ENCODE data around the gene RASSF8. TPM values are rescaled to one million over a fixed set of nuclear protein-coding genes. Genes with fewer than 3 reads are reported as not detected.

The RASSF8 gene
- total RNA-seq, 3 donors from 2014 or later = 42.6 to 52.1 (median 47.5) TPM

DNA sequence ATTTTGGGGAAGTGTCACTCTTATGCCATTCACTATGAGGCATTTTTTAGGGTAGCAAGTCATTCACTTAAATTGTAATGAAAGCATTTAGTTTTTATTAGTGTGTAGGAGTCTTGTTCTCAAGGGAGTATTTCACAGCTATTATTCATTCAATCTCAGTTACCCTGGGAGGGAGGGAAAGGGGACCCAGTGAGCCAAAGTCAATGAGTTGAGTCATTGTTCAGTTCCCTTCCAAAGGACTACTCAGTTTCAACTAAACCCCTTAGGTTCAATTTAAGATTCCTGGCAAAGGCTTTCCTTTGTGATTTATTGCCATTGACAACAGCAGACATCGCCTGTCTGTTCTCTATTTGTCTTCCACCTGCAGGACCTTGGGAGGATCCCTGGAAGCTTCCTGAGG lies 29.3 kb upstream of the RASSF8 start:
- H3K36me3 ChIP-seq = no peaks in the 10 kb centered on the region
- TF ChIP-seq, protein P1, sequence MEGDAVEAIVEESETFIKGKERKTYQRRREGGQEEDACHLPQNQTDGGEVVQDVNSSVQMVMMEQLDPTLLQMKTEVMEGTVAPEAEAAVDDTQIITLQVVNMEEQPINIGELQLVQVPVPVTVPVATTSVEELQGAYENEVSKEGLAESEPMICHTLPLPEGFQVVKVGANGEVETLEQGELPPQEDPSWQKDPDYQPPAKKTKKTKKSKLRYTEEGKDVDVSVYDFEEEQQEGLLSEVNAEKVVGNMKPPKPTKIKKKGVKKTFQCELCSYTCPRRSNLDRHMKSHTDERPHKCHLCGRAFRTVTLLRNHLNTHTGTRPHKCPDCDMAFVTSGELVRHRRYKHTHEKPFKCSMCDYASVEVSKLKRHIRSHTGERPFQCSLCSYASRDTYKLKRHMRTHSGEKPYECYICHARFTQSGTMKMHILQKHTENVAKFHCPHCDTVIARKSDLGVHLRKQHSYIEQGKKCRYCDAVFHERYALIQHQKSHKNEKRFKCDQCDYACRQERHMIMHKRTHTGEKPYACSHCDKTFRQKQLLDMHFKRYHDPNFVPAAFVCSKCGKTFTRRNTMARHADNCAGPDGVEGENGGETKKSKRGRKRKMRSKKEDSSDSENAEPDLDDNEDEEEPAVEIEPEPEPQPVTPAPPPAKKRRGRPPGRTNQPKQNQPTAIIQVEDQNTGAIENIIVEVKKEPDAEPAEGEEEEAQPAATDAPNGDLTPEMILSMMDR (IDR thresholded peaks at IDR 0.05) = no peak
- TF ChIP-seq POLR2AphosphoS5 (IDR thresholded peaks at IDR 0.05) (no peak), POLR2A (IDR thresholded peaks at IDR 0.05) (no peak)
- H3K27me3 ChIP-seq = no peaks in the 10 kb centered on the region
- H3K4me3 ChIP-seq = no peak overlapping the region
- intact Hi-C loops (cut with DNase I; ENCODE audit: low total_unique reads) = no loop called here
- no peak overlapping the region for H3K27ac ChIP-seq
- DNase-seq (ENCODE audit: low spot score in 2 of 2) = no peak
- no peaks in the 10 kb centered on the region for H3K9me3 ChIP-seq
- no peaks in the 10 kb centered on the region for H3K4me1 ChIP-seq

DNA sequence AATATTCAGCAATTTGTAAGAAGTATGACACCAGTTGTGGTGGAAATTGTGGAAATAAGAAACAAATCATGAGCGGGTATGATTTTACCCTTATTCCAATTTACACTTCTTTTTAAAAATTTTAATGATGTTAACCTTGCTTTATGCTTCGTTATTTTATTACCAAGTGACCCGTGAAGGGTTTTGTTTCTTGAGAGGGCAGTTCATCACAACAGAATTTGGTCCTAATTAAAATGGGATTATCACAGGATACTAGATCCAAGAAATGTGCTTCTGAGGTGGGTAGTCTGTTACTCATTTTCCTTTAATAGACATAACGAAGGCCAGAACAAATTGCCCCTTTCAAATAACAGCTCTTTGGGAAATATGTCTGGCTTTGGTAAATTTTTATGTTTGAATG lies 25.5 kb upstream of the RASSF8 start:
- Histone ChIP-seq H3K27ac (no peak overlapping the region), H3K9me3 (no peaks in the 10 kb centered on the region), H3K27me3 (no peaks in the 10 kb centered on the region), H3K4me3 (no peak overlapping the region), H3K36me3 (no peaks in the 10 kb centered on the region), H3K4me1 (no peaks in the 10 kb centered on the region)
- TF ChIP-seq POLR2A (IDR thresholded peaks at IDR 0.05) (no peak), POLR2AphosphoS5 (IDR thresholded peaks at IDR 0.05) (no peak)
- TF ChIP-seq, protein P1 (IDR thresholded peaks at IDR 0.05) = no peak
- intact Hi-C loops (cut with DNase I; ENCODE audit: low total_unique reads) = no loop called here
- no peak for DNase-seq (ENCODE audit: low spot score in 2 of 2)

DNA sequence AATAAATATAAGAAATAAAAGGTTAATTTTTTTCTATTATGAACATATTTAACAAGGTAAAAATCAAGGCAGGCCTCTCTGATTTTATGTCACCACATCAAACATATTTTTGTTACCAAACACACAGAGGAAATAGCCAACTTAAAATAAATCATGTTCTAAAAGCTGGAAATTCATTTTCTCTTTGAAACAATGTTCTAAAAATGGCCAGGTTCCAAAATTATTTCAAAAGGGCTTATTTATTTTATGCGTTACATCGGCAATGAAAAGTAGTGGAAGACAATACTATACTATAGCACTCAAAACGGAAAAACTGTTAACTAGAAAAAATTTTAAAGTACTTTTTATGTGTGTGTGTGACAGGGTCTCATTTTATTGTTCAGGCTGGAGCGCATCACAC lies 24.0 kb upstream of the RASSF8 start:
- Histone ChIP-seq H3K36me3 (no peaks in the 10 kb centered on the region), H3K27me3 (no peaks in the 10 kb centered on the region), H3K27ac (no peak overlapping the region), H3K9me3 (no peaks in the 10 kb centered on the region), H3K4me3 (no peak overlapping the region), H3K4me1 (no peaks in the 10 kb centered on the region)
- TF ChIP-seq POLR2A (IDR thresholded peaks at IDR 0.05) (no peak), POLR2AphosphoS5 (IDR thresholded peaks at IDR 0.05) (no peak)
- TF ChIP-seq, protein P1 (IDR thresholded peaks at IDR 0.05) = no peak
- intact Hi-C loops (cut with DNase I; ENCODE audit: low total_unique reads) = no loop called here
- DNase-seq (ENCODE audit: low spot score in 2 of 2) = no peak

DNA sequence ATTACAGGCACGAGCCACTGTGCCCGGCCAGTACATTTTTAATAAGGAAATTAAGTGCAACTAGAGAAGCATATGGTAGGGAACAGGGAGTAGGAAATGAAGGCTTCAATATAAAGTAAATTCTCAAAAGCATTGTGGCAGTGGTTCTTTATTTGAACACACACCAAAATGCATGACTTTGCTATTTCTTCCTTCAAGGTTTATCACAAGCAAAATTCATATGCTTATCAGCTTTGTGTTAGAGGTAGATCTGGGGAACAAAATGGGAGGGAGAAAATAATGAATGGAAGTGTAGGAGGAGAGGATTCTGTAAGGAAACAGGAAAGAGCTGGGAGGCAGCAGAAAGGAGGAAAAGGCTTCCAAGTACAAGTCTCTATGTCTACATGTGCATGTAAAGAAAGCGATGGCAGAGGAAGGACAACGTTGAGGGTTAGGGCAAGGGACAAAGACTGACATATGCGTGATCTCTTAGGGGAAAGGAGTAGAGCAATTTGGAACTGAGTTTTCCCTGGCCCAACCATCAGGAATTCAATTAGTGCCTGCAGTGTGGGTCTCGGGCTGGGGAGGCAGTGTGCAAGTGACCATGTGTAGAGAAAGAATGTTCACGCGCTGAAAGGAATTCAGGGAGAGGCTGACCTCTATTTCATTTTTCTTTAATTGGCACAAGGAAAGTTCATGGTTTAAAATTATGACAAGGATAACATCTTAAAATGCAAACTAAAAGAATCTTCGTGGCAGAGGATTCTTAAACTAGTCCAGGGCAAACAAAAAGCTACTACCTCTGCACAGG lies 22.9 kb upstream of the RASSF8 start:
- Histone ChIP-seq H3K9me3 (no peaks in the 10 kb centered on the region), H3K36me3 (no peaks in the 10 kb centered on the region), H3K27ac (no peak overlapping the region), H3K4me1 (no peaks in the 10 kb centered on the region), H3K4me3 (no peak overlapping the region), H3K27me3 (no peaks in the 10 kb centered on the region)
- no peak for DNase-seq (ENCODE audit: low spot score in 2 of 2)
- intact Hi-C loops (cut with DNase I; ENCODE audit: low total_unique reads) = no loop called here
- TF ChIP-seq POLR2AphosphoS5 (IDR thresholded peaks at IDR 0.05) (no peak), POLR2A (IDR thresholded peaks at IDR 0.05) (no peak)
- TF ChIP-seq, protein P1 (IDR thresholded peaks at IDR 0.05) = no peak

DNA sequence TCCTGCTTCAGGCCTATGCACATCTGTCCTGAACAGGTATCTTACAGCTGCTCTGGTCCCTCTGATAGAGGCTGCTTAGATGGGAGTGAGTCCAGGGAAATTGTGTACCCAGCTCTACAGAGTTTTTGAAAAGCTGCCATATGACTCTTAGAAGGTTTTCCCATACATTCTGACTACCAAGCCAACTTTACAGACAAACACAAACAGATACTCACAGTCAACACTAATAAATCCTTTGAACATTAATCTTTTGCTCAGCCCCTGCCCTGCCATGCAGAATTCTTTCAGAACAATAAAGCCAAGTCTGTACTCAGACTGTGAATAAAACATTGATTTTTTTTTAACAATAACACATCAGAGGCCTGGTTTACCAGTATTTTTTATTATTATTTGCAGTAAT lies 21.4 kb upstream of the RASSF8 start:
- H3K36me3 ChIP-seq = no peaks in the 10 kb centered on the region
- H3K9me3 ChIP-seq = no peaks in the 10 kb centered on the region
- intact Hi-C loops (cut with DNase I; ENCODE audit: low total_unique reads) = no loop called here
- H3K27me3 ChIP-seq = no peaks in the 10 kb centered on the region
- no peak for DNase-seq (ENCODE audit: low spot score in 2 of 2)
- H3K4me1 ChIP-seq = no peaks in the 10 kb centered on the region
- no peak overlapping the region for H3K4me3 ChIP-seq
- no peak overlapping the region for H3K27ac ChIP-seq
- TF ChIP-seq, protein P1 (IDR thresholded peaks at IDR 0.05) = no peak
